Measurements from ENCODE around the gene CYP2A13. TPM values are rescaled to one million over a fixed set of nuclear protein-coding genes. Genes with fewer than 3 reads are reported as not detected.
"Not testable (repeated sequence)": the region's sequence is repeated elsewhere in the genome, so short reads cannot be mapped to it uniquely, and the experiment has no call there.

CYP2A13 gene
- total RNA-seq, 4 donors from 2014 or later, result not detected

DNA sequence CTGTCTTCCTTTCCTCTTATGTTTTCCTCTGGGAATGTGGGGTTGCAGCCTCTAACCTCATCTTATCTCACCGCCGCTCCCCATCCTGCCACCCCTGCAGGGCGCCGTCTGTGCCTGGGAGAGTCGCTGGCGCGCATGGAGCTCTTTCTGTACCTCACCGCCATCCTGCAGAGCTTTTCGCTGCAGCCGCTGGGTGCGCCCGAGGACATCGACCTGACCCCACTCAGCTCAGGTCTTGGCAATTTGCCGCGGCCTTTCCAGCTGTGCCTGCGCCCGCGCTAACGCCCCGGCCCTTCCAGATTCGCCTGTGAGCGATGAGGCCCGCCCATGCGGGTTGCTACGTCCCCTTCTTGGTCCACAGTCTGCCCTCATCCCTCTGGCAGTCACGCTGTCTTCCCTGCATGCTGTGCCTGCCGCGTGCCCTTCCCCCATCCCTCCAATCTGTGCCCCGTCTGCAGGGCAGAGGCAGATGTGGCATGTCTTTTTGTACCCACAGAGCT lies 39.6 kb downstream of the CYP2A13 start:
- TF ChIP-seq, protein P1, sequence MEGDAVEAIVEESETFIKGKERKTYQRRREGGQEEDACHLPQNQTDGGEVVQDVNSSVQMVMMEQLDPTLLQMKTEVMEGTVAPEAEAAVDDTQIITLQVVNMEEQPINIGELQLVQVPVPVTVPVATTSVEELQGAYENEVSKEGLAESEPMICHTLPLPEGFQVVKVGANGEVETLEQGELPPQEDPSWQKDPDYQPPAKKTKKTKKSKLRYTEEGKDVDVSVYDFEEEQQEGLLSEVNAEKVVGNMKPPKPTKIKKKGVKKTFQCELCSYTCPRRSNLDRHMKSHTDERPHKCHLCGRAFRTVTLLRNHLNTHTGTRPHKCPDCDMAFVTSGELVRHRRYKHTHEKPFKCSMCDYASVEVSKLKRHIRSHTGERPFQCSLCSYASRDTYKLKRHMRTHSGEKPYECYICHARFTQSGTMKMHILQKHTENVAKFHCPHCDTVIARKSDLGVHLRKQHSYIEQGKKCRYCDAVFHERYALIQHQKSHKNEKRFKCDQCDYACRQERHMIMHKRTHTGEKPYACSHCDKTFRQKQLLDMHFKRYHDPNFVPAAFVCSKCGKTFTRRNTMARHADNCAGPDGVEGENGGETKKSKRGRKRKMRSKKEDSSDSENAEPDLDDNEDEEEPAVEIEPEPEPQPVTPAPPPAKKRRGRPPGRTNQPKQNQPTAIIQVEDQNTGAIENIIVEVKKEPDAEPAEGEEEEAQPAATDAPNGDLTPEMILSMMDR (IDR thresholded peaks at IDR 0.05), result peak in 1 of 3 experiments; percentile 43
- DNase-seq (ENCODE audit: extremely low spot score); intact Hi-C loops (cut with DNase I); H3K27me3 ChIP-seq; H3K9me3 ChIP-seq; H3K36me3 ChIP-seq: not testable (repeated sequence)
- Histone ChIP-seq H3K4me1 (peaks cover 0 to 12% (median 10%) of the 10 kb centered on the region in 4 donors), H3K4me3 (peak overlapping the region in 2 of 4 donors; percentile 4 to 30), H3K27ac (replicated peaks in 1 of 4) (peak overlapping the region in 1 of 4 donors; percentile 48)
- WGBS, result no CpG with 5 or more reads among the region's 29 CpGs

DNA sequence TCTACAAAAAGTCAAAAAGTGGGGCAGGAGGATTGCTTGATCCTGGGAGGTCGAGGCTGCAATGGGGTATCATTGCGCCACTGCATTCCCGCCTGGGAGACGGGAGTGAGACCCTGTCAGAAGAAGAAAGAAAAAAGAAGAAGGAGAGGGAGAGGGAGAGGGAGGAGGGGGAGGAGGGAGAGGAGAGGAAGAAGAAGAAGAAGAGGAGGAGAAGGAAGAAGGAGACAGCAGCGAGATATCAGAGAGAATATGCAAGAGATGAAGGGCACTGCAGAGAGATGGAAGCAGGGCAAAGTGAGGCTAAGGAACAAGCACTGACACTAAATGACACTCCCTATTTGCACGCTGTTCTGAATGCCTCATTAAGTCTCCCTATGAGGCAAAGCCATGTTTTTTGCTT lies 40.4 kb downstream of the CYP2A13 start:
- no peaks in the 10 kb centered on the region for H3K27me3 ChIP-seq
- DNase-seq (ENCODE audit: extremely low spot score), result no peak
- TF ChIP-seq, protein P1 (IDR thresholded peaks at IDR 0.05), result no peak
- TF ChIP-seq POLR2A (IDR thresholded peaks at IDR 0.05; ENCODE audit: low read depth), result no peak
- TF ChIP-seq POLR2AphosphoS5 (IDR thresholded peaks at IDR 0.05), result no peak
- no peak for TF ChIP-seq EP300 (IDR thresholded peaks at IDR 0.05)
- 82% methylated on average over 6 of the region's 6 CpGs for WGBS
- H3K4me1 ChIP-seq, result peaks cover 0 to 17% (median 16%) of the 10 kb centered on the region in 4 donors
- no peak overlapping the region for H3K27ac ChIP-seq (replicated peaks in 1 of 4)
- no peak overlapping the region for H3K4me3 ChIP-seq
- intact Hi-C loops (cut with DNase I), result no loop called here
- no peaks in the 10 kb centered on the region for H3K9me3 ChIP-seq
- H3K36me3 ChIP-seq, result no peaks in the 10 kb centered on the region

DNA sequence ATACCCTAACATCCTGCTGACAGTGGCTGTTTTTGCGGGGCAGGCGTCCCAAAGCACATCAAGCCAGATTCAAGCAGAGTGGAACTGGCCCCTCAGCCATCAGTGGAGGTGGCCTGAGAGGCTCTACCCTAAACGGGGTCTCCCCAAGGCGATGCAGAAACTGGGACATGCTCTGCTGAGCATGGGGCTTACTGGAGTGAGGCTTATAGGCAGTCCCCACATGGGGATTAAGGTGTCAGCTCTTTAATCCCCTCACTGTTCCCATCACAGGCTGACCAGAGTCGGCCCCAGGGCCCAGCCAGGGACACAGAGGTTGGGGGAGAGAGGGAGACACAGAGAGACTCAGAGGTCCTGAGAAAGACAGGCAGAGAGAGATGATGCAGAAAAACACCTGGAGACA lies 42.9 kb downstream of the CYP2A13 start:
- no peaks in the 10 kb centered on the region for H3K36me3 ChIP-seq
- no peaks in the 10 kb centered on the region for H3K27me3 ChIP-seq
- WGBS, result 74% methylated on average over 5 of the region's 5 CpGs
- H3K9me3 ChIP-seq, result no peaks in the 10 kb centered on the region
- TF ChIP-seq POLR2A (IDR thresholded peaks at IDR 0.05; ENCODE audit: low read depth) (no peak), EP300 (IDR thresholded peaks at IDR 0.05) (no peak), POLR2AphosphoS5 (IDR thresholded peaks at IDR 0.05) (no peak)
- TF ChIP-seq, protein P1 (IDR thresholded peaks at IDR 0.05), result no peak
- DNase-seq (ENCODE audit: extremely low spot score), result no peak
- intact Hi-C loops (cut with DNase I), result no loop called here
- H3K4me1 ChIP-seq, result peaks cover 0 to 30% (median 24%) of the 10 kb centered on the region in 4 donors
- no peak overlapping the region for H3K4me3 ChIP-seq
- H3K27ac ChIP-seq (replicated peaks in 1 of 4), result no peak overlapping the region

DNA sequence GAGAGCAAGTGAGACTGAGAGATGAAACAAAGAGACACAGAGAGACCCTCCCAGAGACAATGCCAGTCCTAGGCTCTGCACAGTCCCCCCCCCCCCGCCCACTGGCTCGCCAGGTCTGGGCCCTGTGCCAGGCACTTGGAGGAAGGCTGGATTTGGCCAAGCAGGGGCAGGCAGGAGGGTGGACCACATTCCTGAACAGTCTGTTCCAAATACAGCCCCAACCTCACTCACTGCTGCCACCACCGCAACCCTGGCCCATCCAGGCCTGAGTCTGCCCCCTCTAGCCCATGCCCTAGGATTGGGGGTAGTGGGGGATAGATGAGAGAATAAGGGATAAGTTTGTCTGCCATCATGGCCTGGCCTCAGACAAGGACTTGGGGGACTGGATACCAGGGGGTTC lies 45.0 kb downstream of the CYP2A13 start:
- 32% methylated on average over 3 of the region's 3 CpGs for WGBS
- H3K9me3 ChIP-seq, result no peaks in the 10 kb centered on the region
- no peaks in the 10 kb centered on the region for H3K36me3 ChIP-seq
- no peak overlapping the region for H3K27ac ChIP-seq (replicated peaks in 1 of 4)
- intact Hi-C loops (cut with DNase I), result no loop called here
- H3K27me3 ChIP-seq, result no peaks in the 10 kb centered on the region
- no peak for TF ChIP-seq EP300 (IDR thresholded peaks at IDR 0.05)
- no peak for TF ChIP-seq POLR2A (IDR thresholded peaks at IDR 0.05; ENCODE audit: low read depth)
- TF ChIP-seq, protein P1 (IDR thresholded peaks at IDR 0.05), result no peak
- no peak for TF ChIP-seq POLR2AphosphoS5 (IDR thresholded peaks at IDR 0.05)
- peaks cover 0 to 22% (median 18%) of the 10 kb centered on the region in 4 donors for H3K4me1 ChIP-seq
- H3K4me3 ChIP-seq, result no peak overlapping the region
- no peak for DNase-seq (ENCODE audit: extremely low spot score)

DNA sequence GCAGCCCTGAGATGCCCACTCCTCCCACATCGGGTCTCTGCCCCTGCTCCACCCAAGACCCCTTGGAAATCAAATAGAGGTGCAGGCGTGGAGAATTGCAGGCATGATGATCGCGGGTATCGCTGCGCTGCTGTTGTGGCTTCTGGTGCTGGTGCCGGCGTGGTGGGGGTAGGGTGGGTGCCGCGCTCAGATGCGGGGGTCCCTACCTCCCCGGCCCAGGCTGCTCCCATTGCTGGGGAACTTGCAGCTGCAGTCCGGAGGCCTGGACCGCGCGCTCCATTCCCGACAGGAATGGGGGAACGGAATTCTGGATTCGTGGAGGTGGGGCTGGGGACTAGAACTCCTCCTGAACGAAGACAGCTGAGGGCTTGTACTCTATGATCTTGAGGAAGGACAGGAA lies 46.4 kb downstream of the CYP2A13 start:
- TF ChIP-seq POLR2AphosphoS5 (IDR thresholded peaks at IDR 0.05), result no peak
- TF ChIP-seq, protein P1 (IDR thresholded peaks at IDR 0.05), result no peak
- TF ChIP-seq POLR2A (IDR thresholded peaks at IDR 0.05; ENCODE audit: low read depth), result no peak
- no peak for TF ChIP-seq EP300 (IDR thresholded peaks at IDR 0.05)
- Histone ChIP-seq H3K27ac (replicated peaks in 1 of 4) (no peak overlapping the region), H3K36me3 (no peaks in the 10 kb centered on the region), H3K27me3 (no peaks in the 10 kb centered on the region), H3K9me3 (no peaks in the 10 kb centered on the region), H3K4me3 (no peak overlapping the region), H3K4me1 (peaks cover 0 to 19% (median 16%) of the 10 kb centered on the region in 4 donors)
- 96% methylated on average over 20 of the region's 20 CpGs for WGBS
- DNase-seq (ENCODE audit: extremely low spot score), result no peak
- intact Hi-C loops (cut with DNase I), result no loop called here

DNA sequence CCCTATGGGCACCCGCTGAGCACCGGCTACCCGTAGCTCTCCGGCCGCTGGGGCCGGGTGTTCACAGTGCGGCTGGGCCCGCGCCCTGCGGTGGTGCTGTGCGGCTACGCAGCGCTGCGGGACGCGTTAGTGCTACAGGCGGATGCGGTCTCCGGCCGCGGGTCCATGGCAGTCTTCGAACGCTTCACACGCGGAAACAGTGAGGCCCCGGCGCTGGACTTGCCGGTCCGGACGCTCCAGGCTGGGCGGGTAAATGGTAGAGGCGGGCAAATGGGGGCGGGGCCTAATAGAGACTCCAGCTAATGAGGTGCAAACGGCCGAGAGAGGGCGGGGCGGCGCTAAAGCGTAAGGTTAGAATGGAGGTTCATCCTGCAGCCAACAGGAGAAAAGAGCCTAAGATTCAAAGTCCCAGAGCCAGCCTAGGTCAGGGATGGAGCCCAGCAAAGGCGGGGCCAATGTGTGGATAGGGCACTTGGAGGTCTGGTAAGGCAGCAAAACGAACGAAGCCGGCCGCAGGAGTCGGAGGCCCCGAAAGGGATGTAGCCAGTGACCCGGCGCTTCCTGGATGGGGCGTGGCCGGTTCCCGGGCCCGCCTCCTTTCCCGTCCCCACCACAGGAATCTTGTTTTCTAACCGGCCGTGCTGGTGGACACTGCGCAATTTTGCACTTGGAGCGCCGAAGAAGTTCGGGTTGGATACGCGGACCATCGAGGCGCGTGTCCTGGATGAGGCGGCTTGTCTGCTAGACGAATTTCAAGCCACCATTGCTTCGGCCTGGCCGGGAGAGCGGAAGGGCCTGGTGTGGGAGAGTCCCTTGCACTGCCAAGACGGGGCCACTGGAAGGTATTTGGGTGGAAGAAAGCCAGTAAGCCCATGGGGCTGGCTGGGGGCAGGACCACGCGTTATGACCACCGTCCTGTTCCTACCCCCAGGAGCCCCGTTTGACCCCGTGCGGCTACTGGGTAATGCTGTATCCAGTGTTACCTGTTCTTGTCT lies 47.4 kb downstream of the CYP2A13 start:
- H3K4me3 ChIP-seq, result peak overlapping the region; percentile 48 to 62 (median 52)
- H3K9me3 ChIP-seq; H3K36me3 ChIP-seq; H3K27me3 ChIP-seq; intact Hi-C loops (cut with DNase I); DNase-seq (ENCODE audit: extremely low spot score): not testable (repeated sequence)
- 0% methylated on average over 4 of the region's 76 CpGs for WGBS
- H3K27ac ChIP-seq (replicated peaks in 1 of 4), result peak overlapping the region; percentile 34 to 68 (median 54)
- H3K4me1 ChIP-seq, result peaks cover 0 to 19% (median 16%) of the 10 kb centered on the region in 4 donors
